HFFc6 (cell line): ENCODE results near the gene ATMIN. TPM values are rescaled to one million over a fixed set of nuclear protein-coding genes. Genes with fewer than 3 reads are reported as not detected.

Experiments
- DNase-seq: peaks from one replicate; pipeline ENCODE4 v3.0.0-alpha.2; 2018
- H3K27ac Mint-ChIP-seq: 2 replicates; pipeline ENCODE4 v1.8.0; 2020; ENCODE audit warnings: mild to moderate bottlenecking, mixed read lengths
- H3K27me3 Mint-ChIP-seq: 2 replicates; pipeline ENCODE4 v1.8.0; 2021; ENCODE audit warnings: mild to moderate bottlenecking, moderate library complexity, mixed read lengths; ENCODE audit not compliant: insufficient read depth
- H3K36me3 Mint-ChIP-seq: 2 replicates; pipeline ENCODE4 v1.8.0; 2021; ENCODE audit warnings: low read depth, mixed read lengths
- H3K4me1 Mint-ChIP-seq: 2 replicates; pipeline ENCODE4 v1.8.0; 2020; ENCODE audit warnings: low read depth, mixed read lengths
- H3K4me3 Mint-ChIP-seq: 2 replicates; pipeline ENCODE4 v1.8.0; 2020; ENCODE audit warnings: mild to moderate bottlenecking, moderate library complexity, mixed read lengths
- H3K9me3 Mint-ChIP-seq: 2 replicates; pipeline ENCODE4 v1.8.0; 2020; ENCODE audit warnings: mild to moderate bottlenecking, mixed read lengths
- CTCF ChIP-seq: fragments of 200-600 bp; sonication (generic); IDR thresholded peaks from 2 replicates; pipeline ENCODE4 v1.5.0; 2021; ENCODE audit warnings: antibody characterized with exemption, mild to moderate bottlenecking
- total RNA-seq, 6 experiments: library from RNA; stranded (reverse); fragmentation: NEBNext Ultra II Directional; extraction: Animal tissue kit (Norgen Biotek cat#: 25700); gene quantifications; 2 replicates in 1 of 6; 3 replicates in 5 of 6; pipeline ENCODE4 v1.2.3, GENCODE V29; 2021

The ATMIN gene
- total RNA-seq, 6 experiments from 2014 or later: 24.3 to 35.6 (median 29.7) TPM

GRCh38 chr16:81060576-81061306, 25.1 kb downstream of the ATMIN start:
- H3K36me3 Mint-ChIP-seq: no peaks in the 10 kb centered on the region
- no peak overlapping the region for H3K27ac Mint-ChIP-seq
- DNase-seq: no peak
- no peaks in the 10 kb centered on the region for H3K27me3 Mint-ChIP-seq
- H3K4me3 Mint-ChIP-seq: no peak overlapping the region
- no peak for TF ChIP-seq CTCF
- peaks cover 3% of the 10 kb centered on the region; the same call in 1 of the 2 replicates for H3K4me1 Mint-ChIP-seq
- H3K9me3 Mint-ChIP-seq: no peaks in the 10 kb centered on the region

- no peak for DNase-seq
- no peak for TF ChIP-seq CTCF
- Mint-ChIP-seq H3K4me1 (peaks cover 9% of the 10 kb centered on the region; the same call in 1 of the 2 replicates), H3K36me3 (no peaks in the 10 kb centered on the region), H3K9me3 (no peaks in the 10 kb centered on the region), H3K27ac (no peak overlapping the region), H3K4me3 (no peak overlapping the region), H3K27me3 (no peaks in the 10 kb centered on the region)
Measured at GRCh38 chr16:81061307-81061640, 25.6 kb downstream of the ATMIN start.

- no peaks in the 10 kb centered on the region for H3K27me3 Mint-ChIP-seq
- no peaks in the 10 kb centered on the region for H3K36me3 Mint-ChIP-seq
- H3K4me1 Mint-ChIP-seq: peaks cover 9% of the 10 kb centered on the region; the same call in 1 of the 2 replicates
- peak; percentile 52; the same call in 1 of the 2 replicates for TF ChIP-seq CTCF
- no peak overlapping the region for H3K4me3 Mint-ChIP-seq
- H3K27ac Mint-ChIP-seq: no peak overlapping the region
- no peaks in the 10 kb centered on the region for H3K9me3 Mint-ChIP-seq
- DNase-seq: no peak
Measured at GRCh38 chr16:81061871-81062608, 26.4 kb downstream of the ATMIN start.

GRCh38 chr16:81066681-81067080, 31.0 kb downstream of the ATMIN start:
- peaks cover 17% of the 10 kb centered on the region for H3K4me1 Mint-ChIP-seq
- no peak overlapping the region for H3K4me3 Mint-ChIP-seq
- no peaks in the 10 kb centered on the region; the same call in 1 of the 2 replicates for H3K27me3 Mint-ChIP-seq
- H3K9me3 Mint-ChIP-seq: no peaks in the 10 kb centered on the region
- no peak overlapping the region for H3K27ac Mint-ChIP-seq
- no peak for TF ChIP-seq CTCF
- no peaks in the 10 kb centered on the region for H3K36me3 Mint-ChIP-seq
- no peak for DNase-seq

GRCh38 chr16:81067166-81067565, 31.5 kb downstream of the ATMIN start:
- Mint-ChIP-seq H3K27me3 (no peaks in the 10 kb centered on the region; the same call in 1 of the 2 replicates), H3K27ac (no peak overlapping the region), H3K9me3 (no peaks in the 10 kb centered on the region), H3K36me3 (no peaks in the 10 kb centered on the region), H3K4me1 (peaks cover 22% of the 10 kb centered on the region), H3K4me3 (no peak overlapping the region)
- DNase-seq: no peak
- no peak for TF ChIP-seq CTCF
